Testis (tissue), 3 donors: Measurements from ENCODE around the gene RIMBP2. TPM values are rescaled to one million over a fixed set of nuclear protein-coding genes. Genes with fewer than 3 reads are reported as not detected.

Experiments used
- DNase-seq: peaks from one replicate; pipeline ENCODE4 v3.0.0-alpha.2; 2019
- H3K27ac ChIP-seq, 2 donors: fragments of 200-600 bp; sonication (generic); one replicate each; pipeline ENCODE4 v1.5.1; 2019
- H3K27me3 ChIP-seq: fragments of 200-600 bp; sonication (generic); one replicate; pipeline ENCODE4 v1.5.1; 2019
- H3K36me3 ChIP-seq: fragments of 200-600 bp; sonication (generic); one replicate; pipeline ENCODE4 v1.5.1; 2017; ENCODE audit warnings: low read depth; ENCODE audit errors: missing control alignments
- H3K4me1 ChIP-seq: fragments of 200-600 bp; sonication (generic); one replicate; pipeline ENCODE4 v1.5.1; 2019
- H3K4me3 ChIP-seq, 2 donors: fragments of 200-600 bp; sonication (generic); one replicate each; pipeline ENCODE4 v1.5.1; 2017 to 2019
- H3K9me3 ChIP-seq: fragments of 200-600 bp; sonication (generic); one replicate; pipeline ENCODE4 v1.5.1; 2017
- POLR2A ChIP-seq: fragments of 450-650 bp; IDR thresholded peaks from one replicate; pipeline ENCODE4 v1.6.1; 2017; ENCODE audit warnings: antibody characterized with exemption, mild to moderate bottlenecking, moderate library complexity
- WGBS, 2 donors: methylation state at CpG; one replicate each; pipeline ENCODE4 v1.1.5; 2018; 5-methylcytosine and 5-hydroxymethylcytosine counted together
- intact Hi-C: fragments of 100-400 bp; cut with DNase I; formaldehyde crosslinking; loops from one replicate; pipeline ENCODE4 v1.15.1; 2023; ENCODE audit warnings: low total_unique reads
- polyA plus RNA-seq: library from polyadenylated mRNA; stranded (reverse); fragments of 350-450 nt; fragmentation: Illumina TruSeq; extraction: RNeasy Lipid Tissue Mini Kit (QIAGEN cat#74804); gene quantifications from one replicate; pipeline ENCODE4 v1.2.3, GENCODE V29; 2014; ENCODE audit warnings: low read depth, low replicate concordance; ENCODE audit not compliant: insufficient read depth
- total RNA-seq, 2 donors: library from RNA; depleted of rRNA; stranded (reverse); fragments of >200 nt; gene quantifications; one replicate each; pipeline ENCODE4 v1.2.3, GENCODE V29; 2016
- TF ChIP-seq, protein P1 (sequence below), 3 experiments: fragments of 450-650 bp in 2 of 3; fragments of 200-600 bp in 1 of 3; sonication (generic) in 1 of 3; IDR thresholded peaks; one replicate each; pipeline ENCODE4 v1.5.1; 2016 to 2019; ENCODE audit warnings: antibody characterized with exemption in 3 of 3, mild to moderate bottlenecking in 2 of 3, moderate library complexity in 1 of 3

RIMBP2 gene
- total and polyA plus RNA-seq, 3 donors from 2014 or later, result 8.0 to 10.0 (median 8.7) TPM

DNA sequence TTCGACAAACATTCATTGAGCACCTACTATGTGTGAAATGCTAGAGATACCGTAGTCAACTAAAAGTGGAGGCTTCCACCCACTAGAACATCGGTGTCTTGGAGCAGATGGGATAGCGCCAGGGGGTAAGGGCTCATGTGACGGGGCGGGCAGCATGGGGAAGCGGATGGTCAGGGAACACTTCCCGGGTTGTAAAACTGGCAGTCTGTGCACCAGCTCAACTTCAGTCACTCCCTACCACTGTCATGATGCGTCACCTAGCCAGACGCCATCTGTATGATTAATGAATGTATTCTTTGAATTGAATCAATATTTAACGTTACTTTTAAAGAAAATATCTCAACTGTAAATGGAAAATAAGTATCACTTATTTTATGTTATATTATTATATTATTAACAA is 284.9 kb downstream of the RIMBP2 start:
- H3K36me3 ChIP-seq, result no peaks in the 10 kb centered on the region
- no peak for DNase-seq
- no peaks in the 10 kb centered on the region for H3K9me3 ChIP-seq
- no peak overlapping the region for H3K4me3 ChIP-seq
- WGBS, 2 donors, result 94 to 97% methylated on average over 11 of the region's 11 CpGs
- intact Hi-C loops, result no loop called here
- no peak overlapping the region for H3K27ac ChIP-seq
- H3K27me3 ChIP-seq, result no peaks in the 10 kb centered on the region
- H3K4me1 ChIP-seq, result no peaks in the 10 kb centered on the region
- TF ChIP-seq, protein P1, sequence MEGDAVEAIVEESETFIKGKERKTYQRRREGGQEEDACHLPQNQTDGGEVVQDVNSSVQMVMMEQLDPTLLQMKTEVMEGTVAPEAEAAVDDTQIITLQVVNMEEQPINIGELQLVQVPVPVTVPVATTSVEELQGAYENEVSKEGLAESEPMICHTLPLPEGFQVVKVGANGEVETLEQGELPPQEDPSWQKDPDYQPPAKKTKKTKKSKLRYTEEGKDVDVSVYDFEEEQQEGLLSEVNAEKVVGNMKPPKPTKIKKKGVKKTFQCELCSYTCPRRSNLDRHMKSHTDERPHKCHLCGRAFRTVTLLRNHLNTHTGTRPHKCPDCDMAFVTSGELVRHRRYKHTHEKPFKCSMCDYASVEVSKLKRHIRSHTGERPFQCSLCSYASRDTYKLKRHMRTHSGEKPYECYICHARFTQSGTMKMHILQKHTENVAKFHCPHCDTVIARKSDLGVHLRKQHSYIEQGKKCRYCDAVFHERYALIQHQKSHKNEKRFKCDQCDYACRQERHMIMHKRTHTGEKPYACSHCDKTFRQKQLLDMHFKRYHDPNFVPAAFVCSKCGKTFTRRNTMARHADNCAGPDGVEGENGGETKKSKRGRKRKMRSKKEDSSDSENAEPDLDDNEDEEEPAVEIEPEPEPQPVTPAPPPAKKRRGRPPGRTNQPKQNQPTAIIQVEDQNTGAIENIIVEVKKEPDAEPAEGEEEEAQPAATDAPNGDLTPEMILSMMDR (IDR thresholded peaks at IDR 0.05), result no peak
- no peak for TF ChIP-seq POLR2A

DNA sequence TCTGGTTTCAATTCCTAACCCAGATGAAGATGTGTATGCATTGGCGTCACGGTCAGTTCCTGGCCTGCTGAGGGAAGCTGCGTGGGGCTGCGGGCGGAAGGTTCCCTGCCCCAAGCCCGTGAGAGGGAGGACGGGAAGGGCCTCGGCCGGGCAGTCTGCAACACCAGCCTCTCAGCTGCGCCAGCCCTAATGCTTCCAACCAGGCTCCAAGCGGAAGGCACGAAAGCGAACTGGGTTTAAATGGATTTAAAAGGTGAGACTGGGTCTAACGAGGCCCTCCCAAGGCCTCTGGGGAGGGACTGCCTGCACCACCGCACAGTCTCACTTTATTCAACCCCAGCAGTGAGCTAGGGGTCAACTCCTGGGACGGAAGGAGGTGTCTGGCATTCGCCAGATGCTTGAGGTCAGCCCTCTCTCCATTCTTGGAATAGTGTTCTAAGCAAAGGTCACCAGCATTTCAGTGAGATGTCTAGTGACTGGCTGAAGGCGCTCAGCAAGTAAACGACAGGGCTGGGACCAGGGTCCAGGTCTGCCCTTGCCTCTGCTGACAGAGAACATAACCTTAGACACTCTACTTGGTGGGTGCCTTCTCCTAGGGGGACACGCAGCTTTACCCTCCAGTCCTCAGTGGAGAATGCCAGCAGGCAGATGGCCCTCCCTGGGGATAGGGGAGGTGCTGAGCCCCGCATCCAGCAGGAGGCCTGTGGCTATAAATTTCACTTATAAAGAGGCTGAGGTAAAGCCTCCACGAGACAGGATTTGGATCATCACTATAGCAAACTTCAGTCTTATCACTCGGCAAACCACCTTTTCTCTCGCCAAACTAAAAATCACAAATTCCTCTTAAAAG is 286.2 kb downstream of the RIMBP2 start:
- no peaks in the 10 kb centered on the region for H3K9me3 ChIP-seq
- no peaks in the 10 kb centered on the region for H3K36me3 ChIP-seq
- TF ChIP-seq, protein P1 (IDR thresholded peaks at IDR 0.05), result no peak
- no peak for TF ChIP-seq POLR2A
- H3K27me3 ChIP-seq, result no peaks in the 10 kb centered on the region
- DNase-seq, result no peak
- intact Hi-C loops, result no loop called here
- H3K4me1 ChIP-seq, result no peaks in the 10 kb centered on the region
- no peak overlapping the region for H3K27ac ChIP-seq
- H3K4me3 ChIP-seq, result no peak overlapping the region
- 71 to 74% methylated on average over 23 to 24 of the region's 24 CpGs for WGBS, 2 donors

DNA sequence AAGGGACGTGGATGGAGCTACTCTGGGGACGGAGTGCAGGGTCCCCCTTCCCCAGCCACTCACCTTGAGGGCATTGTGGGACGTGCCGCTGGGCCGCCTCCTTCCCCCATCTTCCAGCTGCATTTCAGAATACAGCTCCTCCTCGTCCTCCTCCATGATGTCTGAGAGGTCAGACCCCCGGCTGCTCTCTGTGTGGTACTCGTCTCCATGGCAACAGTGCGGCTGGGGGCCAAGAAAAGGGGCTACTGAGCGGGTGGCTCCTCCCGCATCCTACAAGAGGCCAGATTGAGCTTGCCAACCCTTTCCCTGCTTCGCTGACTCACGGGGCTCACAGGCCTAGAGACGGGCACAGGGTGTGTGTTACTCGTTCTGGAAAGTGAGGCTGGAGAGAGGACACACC is 288.0 kb downstream of the RIMBP2 start:
- Histone ChIP-seq H3K27ac (no peak overlapping the region), H3K27me3 (no peaks in the 10 kb centered on the region), H3K9me3 (no peaks in the 10 kb centered on the region), H3K36me3 (no peaks in the 10 kb centered on the region), H3K4me3 (no peak overlapping the region), H3K4me1 (no peaks in the 10 kb centered on the region)
- no peak for DNase-seq
- WGBS, 2 donors, result 64 to 76% methylated on average over 10 to 15 of the region's 15 CpGs
- intact Hi-C loops, result no loop called here
- TF ChIP-seq, protein P1 (IDR thresholded peaks at IDR 0.05), result no peak
- no peak for TF ChIP-seq POLR2A

DNA sequence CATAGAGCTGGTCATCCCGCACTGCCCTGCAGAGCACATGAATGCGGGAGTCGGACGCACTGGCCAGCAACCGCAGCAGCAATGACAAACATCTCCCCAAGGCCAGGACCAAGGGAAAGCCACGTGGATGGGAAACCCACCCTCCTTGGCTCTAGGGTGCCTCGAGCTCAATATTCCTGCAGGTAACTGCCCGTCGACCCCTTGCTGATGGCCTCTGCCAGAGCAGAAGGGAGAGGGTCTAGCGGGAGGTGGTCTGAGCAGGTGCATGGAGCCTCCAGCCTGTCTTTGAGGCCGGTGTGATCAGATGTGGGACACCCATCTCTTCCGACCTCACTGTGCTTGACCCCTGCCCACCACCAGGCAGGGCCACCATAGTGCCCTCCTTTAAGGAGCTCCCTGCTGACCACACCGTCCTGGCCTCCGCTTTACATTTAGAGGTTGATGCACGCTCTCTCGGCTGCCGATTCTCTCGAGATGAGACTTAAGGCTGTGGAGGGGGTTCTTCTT is 288.7 kb downstream of the RIMBP2 start:
- H3K36me3 ChIP-seq, result no peaks in the 10 kb centered on the region
- DNase-seq, result no peak
- H3K27ac ChIP-seq, result no peak overlapping the region
- no peaks in the 10 kb centered on the region for H3K27me3 ChIP-seq
- no peak for TF ChIP-seq POLR2A
- TF ChIP-seq, protein P1 (IDR thresholded peaks at IDR 0.05), result no peak
- no peak overlapping the region for H3K4me3 ChIP-seq
- H3K4me1 ChIP-seq, result no peaks in the 10 kb centered on the region
- 89 to 91% methylated on average over 15 to 18 of the region's 18 CpGs for whole genome bisulfite sequencing, 2 donors
- no peaks in the 10 kb centered on the region for H3K9me3 ChIP-seq
- intact Hi-C loops, result no loop called here
